ENCODE data around the gene TJP2. TPM values are rescaled to one million over a fixed set of nuclear protein-coding genes. Genes with fewer than 3 reads are reported as not detected.

Gene TJP2
- total RNA-seq, 2 donors from 2014 or later: 46.3 to 51.7 TPM

DNA sequence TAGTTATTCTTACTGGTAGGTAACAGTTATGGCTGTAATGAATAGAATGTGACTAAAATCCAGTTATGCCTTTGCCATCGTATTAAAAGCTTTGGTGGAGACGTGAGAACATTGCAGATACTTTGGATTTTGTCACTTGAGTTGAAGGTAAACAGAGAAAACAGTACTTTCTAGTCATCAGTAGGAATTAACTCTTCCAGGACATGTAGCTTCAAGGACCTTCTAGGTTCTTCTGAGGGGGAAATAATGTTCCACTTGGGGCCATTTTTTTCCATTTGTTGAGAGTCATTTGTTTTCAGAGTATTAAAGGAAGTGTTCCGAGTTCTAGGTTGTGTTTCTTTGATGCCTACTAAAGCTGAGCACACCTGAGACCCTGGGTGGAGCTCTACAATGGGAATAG, 6.1 kb downstream of the TJP2 start:
- Histone ChIP-seq H3K4me3 (no peak overlapping the region), H3K9me3 (no peaks in the 10 kb centered on the region), H3K27ac (peak overlapping the region; percentile 8 to 60), H3K27me3 (no peaks in the 10 kb centered on the region), H3K36me3 (no peaks in the 10 kb centered on the region), H3K4me1 (peaks cover 0 to 36% of the 10 kb centered on the region in 2 donors)
- DNase-seq (ENCODE audit: low spot score): no peak
- TF ChIP-seq, protein P1, sequence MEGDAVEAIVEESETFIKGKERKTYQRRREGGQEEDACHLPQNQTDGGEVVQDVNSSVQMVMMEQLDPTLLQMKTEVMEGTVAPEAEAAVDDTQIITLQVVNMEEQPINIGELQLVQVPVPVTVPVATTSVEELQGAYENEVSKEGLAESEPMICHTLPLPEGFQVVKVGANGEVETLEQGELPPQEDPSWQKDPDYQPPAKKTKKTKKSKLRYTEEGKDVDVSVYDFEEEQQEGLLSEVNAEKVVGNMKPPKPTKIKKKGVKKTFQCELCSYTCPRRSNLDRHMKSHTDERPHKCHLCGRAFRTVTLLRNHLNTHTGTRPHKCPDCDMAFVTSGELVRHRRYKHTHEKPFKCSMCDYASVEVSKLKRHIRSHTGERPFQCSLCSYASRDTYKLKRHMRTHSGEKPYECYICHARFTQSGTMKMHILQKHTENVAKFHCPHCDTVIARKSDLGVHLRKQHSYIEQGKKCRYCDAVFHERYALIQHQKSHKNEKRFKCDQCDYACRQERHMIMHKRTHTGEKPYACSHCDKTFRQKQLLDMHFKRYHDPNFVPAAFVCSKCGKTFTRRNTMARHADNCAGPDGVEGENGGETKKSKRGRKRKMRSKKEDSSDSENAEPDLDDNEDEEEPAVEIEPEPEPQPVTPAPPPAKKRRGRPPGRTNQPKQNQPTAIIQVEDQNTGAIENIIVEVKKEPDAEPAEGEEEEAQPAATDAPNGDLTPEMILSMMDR (IDR thresholded peaks at IDR 0.05): no peak

DNA sequence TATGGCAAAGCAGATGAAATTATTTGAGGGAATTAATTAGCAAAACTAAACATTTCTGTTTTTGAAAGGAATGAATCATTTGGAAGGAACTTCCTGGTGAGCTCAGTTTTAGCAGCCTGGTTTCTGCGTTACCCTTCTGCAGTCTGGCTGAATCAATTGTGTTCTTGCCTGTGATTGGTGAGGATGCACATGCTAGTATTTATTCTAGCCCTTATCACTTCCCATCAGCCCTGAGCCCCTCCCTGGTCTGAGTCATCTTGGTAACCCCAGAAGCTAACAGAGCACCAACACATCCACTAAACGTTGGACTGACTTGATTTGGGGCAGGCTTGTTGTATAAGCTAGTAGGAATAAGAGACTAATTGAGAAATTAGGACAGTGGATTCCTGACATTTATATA, 6.6 kb downstream of the TJP2 start:
- Histone ChIP-seq H3K27me3 (no peaks in the 10 kb centered on the region), H3K27ac (peak overlapping the region; percentile 8 to 60), H3K4me3 (no peak overlapping the region), H3K4me1 (peaks cover 0 to 31% of the 10 kb centered on the region in 2 donors), H3K36me3 (no peaks in the 10 kb centered on the region), H3K9me3 (no peaks in the 10 kb centered on the region)
- TF ChIP-seq, protein P1 (IDR thresholded peaks at IDR 0.05): no peak
- peak; percentile 80 for DNase-seq (ENCODE audit: low spot score)

DNA sequence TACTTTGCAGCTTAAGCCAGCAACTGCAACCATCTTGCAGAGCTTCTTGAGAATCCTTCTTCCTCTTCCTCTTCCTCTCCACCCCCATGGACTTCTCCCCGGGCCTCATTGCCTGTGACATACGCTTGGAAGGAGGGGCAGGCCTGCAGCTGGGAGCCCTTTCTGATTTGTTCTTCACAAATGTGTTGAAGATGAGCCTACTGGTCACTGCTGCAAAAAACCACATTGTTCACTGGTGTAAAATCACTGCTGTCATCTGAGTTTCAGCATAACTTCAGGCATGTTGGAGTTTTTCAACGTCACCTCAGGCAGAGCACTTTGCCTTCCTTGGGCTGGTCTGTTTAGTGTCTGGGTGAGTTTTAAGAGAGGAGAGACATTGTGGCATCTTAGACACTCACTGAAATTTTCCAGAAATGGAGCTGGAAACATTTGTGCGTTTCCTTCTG, 7.9 kb downstream of the TJP2 start:
- Histone ChIP-seq H3K9me3 (no peaks in the 10 kb centered on the region), H3K27ac (peak overlapping the region; percentile 8 to 60), H3K36me3 (no peaks in the 10 kb centered on the region), H3K27me3 (no peaks in the 10 kb centered on the region), H3K4me1 (peaks cover 0 to 35% of the 10 kb centered on the region in 2 donors), H3K4me3 (no peak overlapping the region)
- TF ChIP-seq, protein P1 (IDR thresholded peaks at IDR 0.05): no peak
- no peak for DNase-seq (ENCODE audit: low spot score)

DNA sequence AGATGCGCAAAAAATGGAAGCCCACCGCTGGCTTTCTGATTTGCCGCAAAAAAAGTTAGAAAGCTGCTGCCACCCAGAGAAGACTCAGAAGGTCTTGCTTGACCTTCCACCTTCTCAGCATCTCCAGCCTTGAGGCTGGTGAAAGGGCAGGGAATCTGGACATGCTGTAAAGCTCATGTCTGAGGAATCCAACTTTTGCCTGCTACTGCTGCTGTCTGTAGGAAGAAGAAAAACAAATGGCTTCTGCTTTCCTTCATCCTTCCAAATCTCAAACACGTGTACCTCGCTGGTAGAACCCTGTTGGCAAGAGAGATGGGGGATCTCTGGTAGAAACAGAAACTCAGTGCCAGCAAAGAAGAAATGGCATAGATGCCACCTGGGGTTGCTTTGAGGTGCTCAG, 10.2 kb downstream of the TJP2 start:
- DNase-seq (ENCODE audit: low spot score): no peak
- TF ChIP-seq, protein P1 (IDR thresholded peaks at IDR 0.05): no peak
- no peaks in the 10 kb centered on the region for H3K27me3 ChIP-seq
- no peak overlapping the region for H3K4me3 ChIP-seq
- H3K4me1 ChIP-seq: peaks cover 0 to 38% of the 10 kb centered on the region in 2 donors
- H3K36me3 ChIP-seq: no peaks in the 10 kb centered on the region
- H3K9me3 ChIP-seq: no peaks in the 10 kb centered on the region
- H3K27ac ChIP-seq: no peak overlapping the region

DNA sequence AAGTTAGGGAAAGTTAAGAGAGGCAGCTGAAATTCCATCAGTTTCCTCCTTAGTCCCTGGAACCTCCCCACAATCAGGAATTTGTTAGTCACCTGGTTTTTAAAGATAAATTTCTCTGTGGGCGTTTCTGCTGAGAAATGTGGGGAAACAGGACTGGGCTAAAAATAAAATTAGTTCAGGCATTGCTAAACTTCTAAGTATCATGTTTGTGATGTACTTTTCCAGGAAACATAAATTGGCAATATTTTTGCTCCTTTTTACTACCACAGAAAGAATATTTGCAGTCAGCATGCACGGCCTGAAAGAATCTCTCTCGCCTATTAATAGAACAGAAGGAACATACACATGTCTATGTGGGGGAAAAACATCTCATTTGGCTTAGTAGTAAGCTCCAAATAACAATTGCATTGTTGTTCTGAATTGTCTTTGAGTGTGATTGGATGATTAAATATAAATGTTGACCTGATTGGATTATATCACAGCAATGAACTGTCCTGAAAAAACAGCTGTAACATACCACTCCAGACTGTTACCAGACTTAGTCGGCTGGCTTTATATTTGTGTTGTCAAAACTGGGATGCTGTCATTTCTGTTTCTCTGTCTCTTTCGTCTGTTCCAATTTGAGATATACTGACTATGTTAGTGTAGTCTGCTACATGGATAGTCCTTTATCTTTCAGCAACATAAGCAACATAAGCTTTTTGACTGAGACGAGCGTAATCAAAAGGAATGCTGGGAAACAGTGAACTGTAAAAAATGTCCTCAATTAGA, 12.9 kb downstream of the TJP2 start:
- H3K36me3 ChIP-seq: no peaks in the 10 kb centered on the region
- peaks cover 0 to 44% of the 10 kb centered on the region in 2 donors for H3K4me1 ChIP-seq
- H3K27ac ChIP-seq: peak overlapping the region; percentile 58 to 64
- no peaks in the 10 kb centered on the region for H3K9me3 ChIP-seq
- no peaks in the 10 kb centered on the region for H3K27me3 ChIP-seq
- H3K4me3 ChIP-seq: no peak overlapping the region
- DNase-seq (ENCODE audit: low spot score): no peak
- TF ChIP-seq, protein P1 (IDR thresholded peaks at IDR 0.05): no peak
